Kidney epithelial cell (primary cell): ENCODE results near the gene PARP16. TPM values are rescaled to one million over a fixed set of nuclear protein-coding genes. Genes with fewer than 3 reads are reported as not detected.

Source experiments
- DNase-seq: peaks from one replicate; pipeline ENCODE4 v3.0.0-alpha.2; 2010; ENCODE audit warnings: low read depth
- H3K27me3 ChIP-seq: 2 replicates; pipeline ENCODE4 v1.6.0; 2011; ENCODE audit warnings: low read length; ENCODE audit not compliant: control insufficient read depth, insufficient read depth
- H3K36me3 ChIP-seq: 2 replicates; pipeline ENCODE4 v1.5.1; 2011; ENCODE audit warnings: low read length; ENCODE audit not compliant: control insufficient read depth, insufficient read depth
- H3K4me3 ChIP-seq: 2 replicates; pipeline ENCODE4 v1.5.1; 2011; ENCODE audit warnings: low read depth, mild to moderate bottlenecking, control low read depth, low read length
- total RNA-seq: library from RNA; depleted of rRNA; stranded (reverse); fragments of >200 nt; gene quantifications from 2 replicates; pipeline ENCODE4 v1.2.3, GENCODE V29; 2015
- TF ChIP-seq, protein P1 (sequence below): IDR thresholded peaks from 2 replicates; pipeline ENCODE4 v1.5.1; 2011; ENCODE audit warnings: mild to moderate bottlenecking, moderate library complexity, low read length, control low read depth, inconsistent platforms; ENCODE audit not compliant: insufficient read depth, poor library complexity, severe bottlenecking

The PARP16 gene
- total RNA-seq, 1 donor from 2014 or later = 11.8 TPM

DNA sequence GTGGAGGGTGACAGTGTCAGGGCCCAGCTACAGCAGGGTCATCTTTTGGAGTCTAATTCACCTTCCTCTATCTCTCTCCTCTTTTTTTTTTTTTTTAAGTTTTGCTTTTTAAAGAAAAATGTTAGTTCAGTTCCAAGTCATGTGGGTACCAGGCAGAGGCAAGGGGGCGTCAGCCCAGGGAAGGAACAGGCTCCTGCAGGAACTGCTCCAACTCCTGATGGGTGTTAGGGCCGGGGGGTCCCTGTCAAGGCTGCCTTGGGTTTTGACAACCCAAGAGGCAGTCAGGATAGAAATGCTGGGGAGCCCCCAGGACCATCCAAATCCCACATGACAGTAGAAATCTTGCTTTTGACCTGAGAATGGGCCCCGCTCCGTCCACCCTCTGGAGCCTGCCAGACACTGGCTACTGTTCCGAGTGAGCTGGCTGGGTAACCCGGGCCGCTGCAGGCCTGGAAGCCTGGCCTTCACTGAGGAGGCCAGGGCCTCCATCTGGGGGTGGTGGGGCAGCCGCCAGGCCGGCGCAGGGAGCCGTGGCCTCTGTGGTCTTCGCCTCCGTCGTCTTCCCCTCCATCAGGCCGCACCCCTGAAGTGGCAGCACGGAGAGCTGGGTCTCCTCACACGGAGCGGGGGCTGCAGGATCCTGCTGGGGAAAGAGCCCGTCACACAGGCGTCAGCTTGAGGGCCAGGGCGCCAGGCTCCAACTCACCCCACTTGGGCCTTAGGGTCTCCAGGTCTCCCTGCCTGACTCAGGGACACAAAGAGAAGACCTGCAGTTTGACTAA lies 42.0 kb upstream of the PARP16 start:
- TF ChIP-seq, protein P1, sequence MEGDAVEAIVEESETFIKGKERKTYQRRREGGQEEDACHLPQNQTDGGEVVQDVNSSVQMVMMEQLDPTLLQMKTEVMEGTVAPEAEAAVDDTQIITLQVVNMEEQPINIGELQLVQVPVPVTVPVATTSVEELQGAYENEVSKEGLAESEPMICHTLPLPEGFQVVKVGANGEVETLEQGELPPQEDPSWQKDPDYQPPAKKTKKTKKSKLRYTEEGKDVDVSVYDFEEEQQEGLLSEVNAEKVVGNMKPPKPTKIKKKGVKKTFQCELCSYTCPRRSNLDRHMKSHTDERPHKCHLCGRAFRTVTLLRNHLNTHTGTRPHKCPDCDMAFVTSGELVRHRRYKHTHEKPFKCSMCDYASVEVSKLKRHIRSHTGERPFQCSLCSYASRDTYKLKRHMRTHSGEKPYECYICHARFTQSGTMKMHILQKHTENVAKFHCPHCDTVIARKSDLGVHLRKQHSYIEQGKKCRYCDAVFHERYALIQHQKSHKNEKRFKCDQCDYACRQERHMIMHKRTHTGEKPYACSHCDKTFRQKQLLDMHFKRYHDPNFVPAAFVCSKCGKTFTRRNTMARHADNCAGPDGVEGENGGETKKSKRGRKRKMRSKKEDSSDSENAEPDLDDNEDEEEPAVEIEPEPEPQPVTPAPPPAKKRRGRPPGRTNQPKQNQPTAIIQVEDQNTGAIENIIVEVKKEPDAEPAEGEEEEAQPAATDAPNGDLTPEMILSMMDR = no peak
- Histone ChIP-seq H3K27me3 (peaks cover 30% of the 10 kb centered on the region), H3K36me3 (no peaks in the 10 kb centered on the region), H3K4me3 (no peak overlapping the region)
- no peak for DNase-seq

DNA sequence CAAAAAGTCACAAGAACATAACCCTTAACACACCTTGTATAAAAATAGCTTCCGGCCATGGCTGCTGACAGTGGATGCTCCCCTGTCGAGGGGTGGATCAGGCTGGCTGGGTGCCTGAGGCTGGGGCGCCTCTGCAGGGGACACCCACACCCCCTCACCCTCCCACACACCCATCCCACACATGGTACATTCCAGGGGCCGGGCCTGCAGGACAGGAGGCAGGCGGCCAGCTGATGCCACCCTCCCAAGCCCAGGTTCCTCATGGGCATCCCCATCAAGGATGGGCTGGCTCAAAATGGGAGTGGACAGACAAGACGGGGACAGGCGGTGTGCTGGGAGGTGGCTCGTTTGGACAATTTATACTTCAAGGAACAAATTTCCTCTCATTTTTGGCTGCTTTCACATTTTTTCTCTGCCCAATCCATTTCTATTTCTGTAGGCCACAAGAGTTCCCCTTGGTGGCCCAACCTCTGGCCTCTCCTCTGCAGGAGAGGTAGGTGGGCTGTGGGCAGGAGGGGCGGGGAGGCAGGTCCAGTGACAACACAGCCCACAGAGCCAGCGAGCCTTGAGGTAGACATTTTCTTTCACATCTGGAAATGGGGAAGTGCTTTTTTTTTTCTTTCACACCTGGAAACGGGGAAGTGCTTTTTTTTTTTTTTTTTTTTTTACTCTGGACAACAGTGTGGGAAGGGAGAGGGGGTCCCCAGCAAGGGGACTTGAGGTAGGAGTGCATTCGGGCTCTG lies 41.1 kb upstream of the PARP16 start:
- H3K36me3 ChIP-seq = no peaks in the 10 kb centered on the region
- no peak for DNase-seq
- TF ChIP-seq, protein P1 = no peak
- H3K27me3 ChIP-seq = peaks cover 24% of the 10 kb centered on the region
- H3K4me3 ChIP-seq = no peak overlapping the region

DNA sequence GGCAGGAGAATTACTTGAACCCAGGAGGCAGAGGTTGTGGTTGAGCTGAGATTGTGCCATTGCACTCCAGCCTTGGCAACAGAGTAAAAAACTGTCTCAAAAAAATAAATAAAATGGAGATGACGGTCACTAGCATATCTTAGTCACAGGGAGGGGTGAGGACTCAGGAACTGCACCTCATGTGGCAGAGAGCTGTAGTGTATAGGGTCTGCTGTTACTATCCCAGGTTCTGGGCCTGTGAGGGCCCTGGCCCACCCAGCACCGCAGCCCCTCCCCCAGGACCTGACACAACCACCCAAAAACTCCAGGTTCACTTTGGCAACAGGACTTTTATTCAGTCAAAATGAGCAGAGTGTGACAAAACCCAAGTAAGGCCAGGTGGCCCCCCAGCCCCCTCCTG lies 40.1 kb upstream of the PARP16 start:
- no peak for DNase-seq
- TF ChIP-seq, protein P1 = no peak
- Histone ChIP-seq H3K27me3 (peaks cover 19% of the 10 kb centered on the region), H3K36me3 (no peaks in the 10 kb centered on the region), H3K4me3 (no peak overlapping the region)

DNA sequence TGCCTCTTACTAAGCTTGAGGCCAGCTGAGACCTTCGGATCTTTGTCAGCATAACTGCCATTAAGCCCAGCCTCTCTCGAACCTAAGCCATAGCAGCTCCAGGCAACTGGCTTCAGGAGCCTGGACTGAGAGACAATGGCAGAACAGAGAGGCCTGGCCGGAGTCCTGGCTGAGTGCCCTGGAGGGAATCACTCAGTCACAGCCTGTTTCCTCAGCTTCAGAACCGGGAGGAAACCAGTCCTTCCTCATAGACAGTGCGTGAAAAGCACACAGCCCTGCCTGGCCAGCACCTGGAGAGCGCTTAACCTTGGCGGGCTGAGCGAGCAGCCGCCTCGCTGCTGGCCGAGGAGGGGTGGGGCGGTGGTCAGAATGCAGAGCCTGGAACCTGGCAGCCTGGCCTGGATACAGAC lies 39.4 kb upstream of the PARP16 start:
- no peak overlapping the region for H3K4me3 ChIP-seq
- DNase-seq = no peak
- no peaks in the 10 kb centered on the region for H3K36me3 ChIP-seq
- TF ChIP-seq, protein P1 = no peak
- H3K27me3 ChIP-seq = peaks cover 18% of the 10 kb centered on the region

DNA sequence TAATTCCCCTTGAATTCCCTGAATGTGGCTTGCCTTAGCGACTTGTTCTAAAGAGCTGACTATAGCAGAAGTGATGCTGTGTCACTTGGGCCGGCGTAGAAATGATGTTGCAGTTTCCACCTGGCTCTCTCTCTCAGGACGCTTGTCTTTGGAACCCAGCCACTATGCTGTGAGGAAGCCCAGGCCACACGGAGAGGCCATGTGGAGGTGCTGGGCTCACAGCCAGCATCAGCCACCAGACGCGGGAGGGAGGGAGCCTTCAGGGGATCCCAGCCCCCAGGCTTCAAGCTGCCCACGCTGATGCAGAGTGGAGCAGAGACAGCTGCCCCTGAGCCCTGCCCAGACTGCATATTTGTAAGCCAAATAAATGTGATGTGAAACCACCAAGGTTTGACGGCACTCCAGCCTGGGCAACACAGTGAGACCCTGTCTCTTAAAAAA lies 36.4 kb upstream of the PARP16 start:
- no peak overlapping the region for H3K4me3 ChIP-seq
- TF ChIP-seq, protein P1 = no peak
- no peak for DNase-seq
- peaks cover 10% of the 10 kb centered on the region for H3K27me3 ChIP-seq
- H3K36me3 ChIP-seq = no peaks in the 10 kb centered on the region
